Heart left ventricle (tissue), 13 donors: ENCODE measurements around the gene WFS1.

ENCODE experiments used
- POLR2A ChIP-seq, 2 donors: fragments of 450-650 bp; IDR thresholded peaks; one replicate each; pipeline ENCODE4 v1.6.1; 2017; ENCODE audit warnings: antibody characterized with exemption in 2 of 2, mild to moderate bottlenecking in 2 of 2, moderate library complexity in 2 of 2
- TF ChIP-seq, protein P1 (sequence below), 12 donors: fragments of 200-600 bp; sonication (generic) in 4 of 12; IDR thresholded peaks; one replicate each; pipeline versions ENCODE4 v1.5.0 to v1.8.0; 2018 to 2022; ENCODE audit warnings: antibody characterized with exemption in 12 of 12, mild to moderate bottlenecking in 5 of 12
- donor health status: ischemic (EF 13 %, LVEDD 7.1; RV severe dilation, severe dysfunction).
- donor health status: DM: no; HTN: yes; CAD: no.
- donor health status: DM: no; HTN: no; CAD: no.
- donor health status: ischemic (EF 25% LVEDD 6.9; RV normal size, moderate dysfunction).
- donor health status: ischemic (EF 25% LVEDD 5.7; RV mildly dilated, moderate dysfunction).
- donor health status: ischemic (EF 35%, LVEDD 5.7; RV mildly dilated, moderate dysfunction).
- donor health status: nonischemic (EF 11% LVEDD 7.7; RV severe dilation, severe dysfunction).
- donor health status: DM: yes; HTN: yes; CAD: no.
- donor health status: PGD.
- donor health status: ischemic (EF 29% LVEDD 5.4; RV normal size, mild dysfunction).
- donor health status: nonischemic (EF 23%, LVEDD 6.1; RV moderate dilation, normal function).

DNA sequence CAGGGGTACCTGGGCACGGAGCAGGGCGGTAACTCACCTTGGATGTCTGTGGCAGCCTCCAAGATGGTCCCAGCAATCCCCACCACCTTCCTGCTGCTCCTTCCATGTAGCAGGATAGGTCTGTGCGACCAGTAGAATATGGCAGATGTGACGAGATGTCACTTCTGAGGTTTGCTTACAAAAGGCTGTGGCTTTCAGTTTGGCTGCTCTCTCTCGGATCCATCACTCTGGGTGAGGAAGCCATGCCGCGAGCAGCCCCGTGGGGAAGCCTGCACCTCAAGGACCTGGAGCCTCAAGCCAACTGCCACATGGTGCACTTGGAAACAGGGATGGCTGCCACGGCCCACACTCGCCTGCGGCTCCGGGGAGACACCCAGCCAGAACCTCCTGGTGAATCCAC is 37.6 kb downstream of the WFS1 start:
- TF ChIP-seq POLR2A (IDR thresholded peaks at IDR 0.05): no peak
- TF ChIP-seq, protein P1, sequence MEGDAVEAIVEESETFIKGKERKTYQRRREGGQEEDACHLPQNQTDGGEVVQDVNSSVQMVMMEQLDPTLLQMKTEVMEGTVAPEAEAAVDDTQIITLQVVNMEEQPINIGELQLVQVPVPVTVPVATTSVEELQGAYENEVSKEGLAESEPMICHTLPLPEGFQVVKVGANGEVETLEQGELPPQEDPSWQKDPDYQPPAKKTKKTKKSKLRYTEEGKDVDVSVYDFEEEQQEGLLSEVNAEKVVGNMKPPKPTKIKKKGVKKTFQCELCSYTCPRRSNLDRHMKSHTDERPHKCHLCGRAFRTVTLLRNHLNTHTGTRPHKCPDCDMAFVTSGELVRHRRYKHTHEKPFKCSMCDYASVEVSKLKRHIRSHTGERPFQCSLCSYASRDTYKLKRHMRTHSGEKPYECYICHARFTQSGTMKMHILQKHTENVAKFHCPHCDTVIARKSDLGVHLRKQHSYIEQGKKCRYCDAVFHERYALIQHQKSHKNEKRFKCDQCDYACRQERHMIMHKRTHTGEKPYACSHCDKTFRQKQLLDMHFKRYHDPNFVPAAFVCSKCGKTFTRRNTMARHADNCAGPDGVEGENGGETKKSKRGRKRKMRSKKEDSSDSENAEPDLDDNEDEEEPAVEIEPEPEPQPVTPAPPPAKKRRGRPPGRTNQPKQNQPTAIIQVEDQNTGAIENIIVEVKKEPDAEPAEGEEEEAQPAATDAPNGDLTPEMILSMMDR (IDR thresholded peaks at IDR 0.05): no peak
